ENCODE data around the gene ITFG1. TPM values are rescaled to one million over a fixed set of nuclear protein-coding genes. Genes with fewer than 3 reads are reported as not detected.

Gene ITFG1
- total and polyA plus RNA-seq, 11 donors = 13.0 to 102 (median 70.1) TPM

DNA sequence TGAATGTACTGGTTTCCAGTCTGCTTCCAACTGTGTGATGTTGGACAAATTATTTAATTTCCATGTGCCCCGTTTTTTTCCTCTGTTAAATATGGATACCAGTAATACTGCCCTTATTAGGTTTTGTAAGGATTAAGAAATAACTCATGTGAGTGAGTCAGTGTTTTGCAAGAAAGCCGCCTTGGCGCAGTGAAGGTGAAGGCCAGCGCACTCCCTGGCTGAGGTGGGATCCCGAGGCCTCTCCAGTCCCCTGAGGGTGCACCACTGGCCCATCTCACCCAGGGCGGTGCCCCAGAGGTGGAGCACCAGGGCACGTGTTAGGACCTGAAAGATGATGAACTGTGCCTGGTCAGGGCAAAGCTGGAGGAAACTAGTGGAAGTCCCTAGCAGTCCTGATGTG is 43.7 kb upstream of the ITFG1 start:
- Histone ChIP-seq H3K4me1 (no peaks in the 10 kb centered on the region), H3K9me3 (no peaks in the 10 kb centered on the region), H3K36me3 (peaks cover 0 to 88% (median 66%) of the 10 kb centered on the region in 9 donors), H3K27ac (no peak overlapping the region), H3K4me3 (no peak overlapping the region), H3K27me3 (no peaks in the 10 kb centered on the region)
- 93 to 100% (median 96%) methylated on average over 5 to 7 of the region's 7 CpGs for WGBS, 4 donors
- TF ChIP-seq, protein P1, sequence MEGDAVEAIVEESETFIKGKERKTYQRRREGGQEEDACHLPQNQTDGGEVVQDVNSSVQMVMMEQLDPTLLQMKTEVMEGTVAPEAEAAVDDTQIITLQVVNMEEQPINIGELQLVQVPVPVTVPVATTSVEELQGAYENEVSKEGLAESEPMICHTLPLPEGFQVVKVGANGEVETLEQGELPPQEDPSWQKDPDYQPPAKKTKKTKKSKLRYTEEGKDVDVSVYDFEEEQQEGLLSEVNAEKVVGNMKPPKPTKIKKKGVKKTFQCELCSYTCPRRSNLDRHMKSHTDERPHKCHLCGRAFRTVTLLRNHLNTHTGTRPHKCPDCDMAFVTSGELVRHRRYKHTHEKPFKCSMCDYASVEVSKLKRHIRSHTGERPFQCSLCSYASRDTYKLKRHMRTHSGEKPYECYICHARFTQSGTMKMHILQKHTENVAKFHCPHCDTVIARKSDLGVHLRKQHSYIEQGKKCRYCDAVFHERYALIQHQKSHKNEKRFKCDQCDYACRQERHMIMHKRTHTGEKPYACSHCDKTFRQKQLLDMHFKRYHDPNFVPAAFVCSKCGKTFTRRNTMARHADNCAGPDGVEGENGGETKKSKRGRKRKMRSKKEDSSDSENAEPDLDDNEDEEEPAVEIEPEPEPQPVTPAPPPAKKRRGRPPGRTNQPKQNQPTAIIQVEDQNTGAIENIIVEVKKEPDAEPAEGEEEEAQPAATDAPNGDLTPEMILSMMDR (IDR thresholded peaks at IDR 0.05) = no peak
- no peak for TF ChIP-seq POLR2A (IDR thresholded peaks at IDR 0.05)
- DNase-seq = no peak
- ATAC-seq = no peak
- intact Hi-C loops (cut with DNase I) = no loop called here

DNA sequence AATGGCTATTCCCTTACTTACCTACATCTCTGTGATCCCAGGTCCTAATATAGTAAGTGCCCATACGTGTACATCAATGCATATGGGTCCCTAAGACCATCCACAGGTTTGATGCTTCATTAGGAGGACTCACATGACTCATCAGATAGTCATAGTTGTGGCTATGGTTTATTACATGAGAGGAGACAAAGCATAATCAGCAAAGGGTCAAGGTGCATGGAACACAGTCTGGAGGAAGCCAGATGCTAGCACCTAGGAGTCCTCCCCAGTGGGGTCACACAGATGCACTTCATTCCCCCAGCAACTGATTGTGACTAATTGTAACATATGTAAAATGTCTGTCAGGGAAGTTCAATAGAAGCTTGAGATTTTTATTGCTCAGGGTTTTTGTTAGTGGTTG is 43.1 kb upstream of the ITFG1 start:
- intact Hi-C loops (cut with DNase I) = no loop called here
- no peak for ATAC-seq
- Histone ChIP-seq H3K4me3 (no peak overlapping the region), H3K36me3 (peaks cover 0 to 92% (median 69%) of the 10 kb centered on the region in 9 donors), H3K27me3 (no peaks in the 10 kb centered on the region), H3K4me1 (no peaks in the 10 kb centered on the region), H3K27ac (no peak overlapping the region), H3K9me3 (no peaks in the 10 kb centered on the region)
- no peak for DNase-seq
- 87 to 95% (median 91%) methylated on average over 1 of the region's 1 CpG for WGBS, 4 donors
- TF ChIP-seq, protein P1 (IDR thresholded peaks at IDR 0.05) = no peak
- no peak for TF ChIP-seq POLR2A (IDR thresholded peaks at IDR 0.05)

DNA sequence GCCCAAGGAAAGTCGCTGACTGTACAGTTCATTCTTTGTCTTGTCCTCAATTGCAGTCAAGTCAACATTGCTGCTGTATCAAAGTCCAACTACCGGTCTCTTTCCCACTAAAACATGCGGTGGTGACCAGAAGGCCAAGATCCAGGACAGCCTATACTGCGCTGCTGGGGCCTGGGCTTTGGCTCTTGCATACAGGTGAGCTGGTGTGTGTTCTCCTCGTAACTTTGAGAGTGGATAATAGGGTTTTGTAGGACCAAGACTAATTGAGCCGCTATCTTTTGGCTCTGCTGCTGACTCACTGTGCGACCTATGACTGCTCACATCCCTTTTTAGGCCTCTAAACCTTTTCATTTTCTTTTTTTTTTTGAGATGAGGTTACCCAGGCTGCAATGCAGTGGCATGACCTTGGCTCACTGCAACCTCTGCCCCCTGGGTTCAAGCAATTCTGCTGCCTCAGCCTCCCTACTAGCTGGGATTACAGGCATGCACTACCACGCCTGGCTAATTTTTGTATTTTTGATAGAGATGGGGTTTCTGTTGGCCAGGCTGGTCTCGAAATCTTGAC is 38.9 kb upstream of the ITFG1 start:
- H3K27me3 ChIP-seq = no peaks in the 10 kb centered on the region

DNA sequence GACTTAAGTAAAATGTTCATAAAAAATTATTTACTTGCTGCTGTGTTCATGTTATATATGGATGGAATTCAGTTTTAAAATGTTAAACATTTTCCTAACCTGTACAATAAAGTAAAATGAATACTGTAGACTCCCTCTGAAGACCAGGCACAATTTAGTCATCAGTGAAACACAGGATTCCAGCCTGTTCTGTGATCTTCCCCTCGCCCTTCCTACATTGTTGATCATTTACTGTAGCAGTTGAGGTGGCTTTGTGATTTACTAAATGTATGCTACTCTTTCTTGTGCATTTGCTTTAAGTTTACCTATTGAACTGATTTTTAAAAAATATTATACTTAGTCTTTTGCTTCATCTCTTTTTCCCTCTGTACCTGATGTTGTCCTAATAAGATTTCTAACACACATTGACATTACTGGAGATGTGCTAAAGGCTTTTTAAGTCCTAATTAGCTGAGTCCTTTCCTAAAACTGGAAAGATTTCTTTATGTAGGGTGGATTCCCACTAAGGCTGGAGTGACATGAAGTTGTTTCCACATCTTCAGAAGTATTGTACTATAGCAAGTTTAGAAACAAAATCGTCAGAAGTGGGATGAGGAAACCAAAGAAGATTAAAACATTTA is 38.3 kb upstream of the ITFG1 start:
- DNase-seq (no peak), ATAC-seq (no peak)
- intact Hi-C loops (cut with DNase I) = no loop called here
- no peak overlapping the region for H3K27ac ChIP-seq
- no peaks in the 10 kb centered on the region for H3K27me3 ChIP-seq
- TF ChIP-seq, protein P1 (IDR thresholded peaks at IDR 0.05) = no peak
- TF ChIP-seq POLR2A (IDR thresholded peaks at IDR 0.05) = no peak
- peaks cover under 1 to 10% (median 6%) of the 10 kb centered on the region in 12 donors for H3K4me1 ChIP-seq
- no peaks in the 10 kb centered on the region for H3K9me3 ChIP-seq
- 93 to 98% (median 93%) methylated on average over 2 of the region's 2 CpGs for WGBS, 4 donors
- H3K4me3 ChIP-seq = no peak overlapping the region
- peaks cover 0 to 71% (median 65%) of the 10 kb centered on the region in 9 donors for H3K36me3 ChIP-seq

More for the DNA sequence above, 38.9 kb upstream of the ITFG1 start:
- no peaks in the 10 kb centered on the region for H3K9me3 ChIP-seq
- intact Hi-C loops (cut with DNase I) = no loop called here
- H3K4me1 ChIP-seq = peaks cover 0 to 4% (median under 1%) of the 10 kb centered on the region in 12 donors
- H3K36me3 ChIP-seq = peaks cover 0 to 77% (median 71%) of the 10 kb centered on the region in 9 donors
- ATAC-seq (no peak), DNase-seq (no peak)
- no peak overlapping the region for H3K4me3 ChIP-seq
- WGBS, 4 donors = 97 to 99% (median 97%) methylated on average over 9 of the region's 9 CpGs
- no peak overlapping the region for H3K27ac ChIP-seq
- TF ChIP-seq, protein P1 (IDR thresholded peaks at IDR 0.05) = no peak
- no peak for TF ChIP-seq POLR2A (IDR thresholded peaks at IDR 0.05)

All from heart left ventricle (tissue), 16 donors.